Activated naive CD8-positive, alpha-beta T cell (primary cell): ENCODE data around the gene FKBP7.
"Not testable (repeated sequence)": the region's sequence is repeated elsewhere in the genome, so short reads cannot be mapped to it uniquely, and the experiment has no call there.

Experiments
- H3K27ac Mint-ChIP-seq: one replicate; pipeline ENCODE4 v1.8.0; 2021; ENCODE audit warnings: mixed read lengths
- H3K27me3 Mint-ChIP-seq: one replicate; pipeline ENCODE4 v1.8.0; 2021; ENCODE audit warnings: mixed read lengths
- H3K36me3 Mint-ChIP-seq: one replicate; pipeline ENCODE4 v1.8.0; 2021; ENCODE audit warnings: mixed read lengths
- H3K4me1 Mint-ChIP-seq: one replicate; pipeline ENCODE4 v1.8.0; 2021; ENCODE audit warnings: low read depth, mixed read lengths
- H3K4me3 Mint-ChIP-seq: one replicate; pipeline ENCODE4 v1.8.0; 2021; ENCODE audit warnings: mild to moderate bottlenecking, mixed read lengths
- H3K9me3 Mint-ChIP-seq: one replicate; pipeline ENCODE4 v1.8.0; 2021; ENCODE audit warnings: low read depth, mixed read lengths

FKBP7 gene

DNA sequence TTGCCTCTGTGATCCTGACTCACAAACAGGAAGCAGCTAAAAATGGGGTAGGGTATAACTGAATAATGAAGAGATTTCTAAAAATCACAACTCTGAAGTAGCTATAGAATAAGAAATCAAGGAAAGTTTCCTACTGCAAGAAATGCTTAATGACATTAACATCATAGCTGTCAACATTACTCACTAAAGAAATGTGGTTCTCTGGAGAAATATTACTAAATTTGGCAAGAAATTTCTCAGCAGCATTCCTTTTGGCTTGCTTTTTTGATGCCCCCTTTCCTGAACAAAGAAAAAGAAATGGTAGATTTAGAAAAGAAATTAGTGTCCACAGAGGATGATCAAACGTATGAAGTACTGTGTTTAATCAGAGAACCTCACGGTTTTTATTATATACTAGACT is 37.0 kb downstream of the FKBP7 start:
- Mint-ChIP-seq H3K27me3 (no peaks in the 10 kb centered on the region), H3K27ac (no peak overlapping the region), H3K4me3 (no peak overlapping the region), H3K36me3 (peaks cover 16% of the 10 kb centered on the region), H3K9me3 (no peaks in the 10 kb centered on the region), H3K4me1 (peaks cover 9% of the 10 kb centered on the region)

DNA sequence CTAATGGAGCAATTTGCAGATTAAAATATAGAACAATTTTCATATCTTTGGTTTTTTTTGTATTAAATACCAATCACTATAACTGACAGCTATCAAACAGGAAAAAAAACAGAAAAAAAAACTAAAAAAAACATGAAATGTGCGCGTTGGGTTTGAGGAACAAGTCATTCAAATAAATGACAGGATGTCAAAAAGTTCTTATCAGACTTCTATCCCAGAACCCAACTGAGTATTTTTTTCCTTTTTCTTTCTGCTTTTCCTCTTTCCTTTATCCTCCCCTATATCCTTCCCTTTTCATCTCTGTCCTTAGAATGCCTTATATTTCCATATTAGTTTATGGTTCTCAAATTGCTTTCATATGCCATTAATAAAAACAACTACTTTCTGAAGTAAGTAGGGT is 41.7 kb downstream of the FKBP7 start:
- H3K4me1 Mint-ChIP-seq, result no peaks in the 10 kb centered on the region
- H3K27me3 Mint-ChIP-seq, result no peaks in the 10 kb centered on the region
- H3K9me3 Mint-ChIP-seq, result no peaks in the 10 kb centered on the region
- peaks cover 8% of the 10 kb centered on the region for H3K36me3 Mint-ChIP-seq
- no peak overlapping the region for H3K4me3 Mint-ChIP-seq
- no peak overlapping the region for H3K27ac Mint-ChIP-seq

DNA sequence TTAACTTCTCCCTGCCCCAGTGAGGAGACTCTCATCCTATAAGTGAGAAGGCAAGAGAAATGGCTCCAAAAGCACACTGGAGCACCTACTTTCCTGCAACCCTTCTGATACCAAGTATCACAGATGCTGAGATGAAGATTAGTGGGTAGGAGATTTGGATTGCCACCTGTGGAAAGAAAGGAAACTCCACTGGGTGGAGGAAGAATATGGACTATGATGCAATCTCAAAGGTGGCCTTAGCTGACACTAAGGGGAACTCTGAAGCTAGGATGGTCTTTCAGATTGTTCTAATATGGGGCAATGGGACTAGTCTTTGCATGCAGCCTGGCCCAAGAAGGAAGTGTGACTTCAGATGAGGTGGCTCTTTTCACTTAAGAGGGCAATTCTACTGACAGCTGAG is 49.1 kb downstream of the FKBP7 start:
- Mint-ChIP-seq H3K4me1 (no peaks in the 10 kb centered on the region), H3K27me3 (no peaks in the 10 kb centered on the region), H3K4me3 (no peak overlapping the region), H3K36me3 (peaks cover 22% of the 10 kb centered on the region), H3K9me3 (peaks cover 18% of the 10 kb centered on the region), H3K27ac (no peak overlapping the region)

DNA sequence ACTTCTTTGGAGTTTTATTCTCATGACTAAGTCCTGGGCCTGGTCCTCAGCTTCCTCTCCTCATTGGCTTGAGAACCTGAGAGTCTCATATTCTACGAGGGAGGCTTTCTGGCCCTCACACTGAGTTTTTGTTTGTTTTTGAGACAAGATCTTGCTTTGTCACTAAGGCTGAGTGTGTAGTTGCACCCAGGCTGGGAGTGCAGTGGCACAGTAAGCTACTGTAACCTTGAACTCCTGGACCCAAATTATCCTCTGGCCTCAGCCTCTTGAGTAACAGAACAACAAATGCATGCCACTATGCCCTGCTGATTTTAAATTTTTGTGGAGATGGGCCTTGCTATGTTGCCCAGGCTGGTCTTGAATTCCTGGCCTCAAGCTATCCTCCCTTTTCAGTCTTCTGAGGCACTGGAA is 50.0 kb downstream of the FKBP7 start:
- H3K4me3 Mint-ChIP-seq, result no peak overlapping the region
- H3K36me3 Mint-ChIP-seq, result peaks cover 27% of the 10 kb centered on the region
- no peaks in the 10 kb centered on the region for H3K4me1 Mint-ChIP-seq
- no peak overlapping the region for H3K27ac Mint-ChIP-seq
- H3K9me3 Mint-ChIP-seq, result peaks cover 20% of the 10 kb centered on the region
- no peaks in the 10 kb centered on the region for H3K27me3 Mint-ChIP-seq

DNA sequence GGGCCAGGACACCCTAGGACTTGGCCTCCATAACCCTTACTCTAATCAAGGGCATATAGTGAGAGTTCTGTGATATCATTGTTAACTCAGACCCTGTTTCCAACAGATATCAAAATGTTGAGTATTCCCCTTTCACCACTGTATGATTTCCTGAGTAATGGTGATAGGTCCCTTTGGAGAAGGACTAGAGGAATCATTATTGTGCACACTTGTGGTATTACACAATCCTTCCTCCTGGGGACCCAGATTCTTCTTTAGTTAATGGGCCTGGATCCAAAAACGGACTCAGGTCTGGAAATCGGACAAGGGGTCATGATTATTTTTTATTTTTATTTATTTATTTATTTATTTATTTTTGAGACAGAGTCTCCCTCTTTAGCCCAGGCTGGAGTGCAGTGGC is 50.9 kb downstream of the FKBP7 start:
- H3K9me3 Mint-ChIP-seq, result peaks cover 23% of the 10 kb centered on the region
- no peaks in the 10 kb centered on the region for H3K27me3 Mint-ChIP-seq
- H3K4me3 Mint-ChIP-seq, result no peak overlapping the region
- H3K36me3 Mint-ChIP-seq, result peaks cover 30% of the 10 kb centered on the region
- no peak overlapping the region for H3K27ac Mint-ChIP-seq
- H3K4me1 Mint-ChIP-seq, result no peaks in the 10 kb centered on the region

DNA sequence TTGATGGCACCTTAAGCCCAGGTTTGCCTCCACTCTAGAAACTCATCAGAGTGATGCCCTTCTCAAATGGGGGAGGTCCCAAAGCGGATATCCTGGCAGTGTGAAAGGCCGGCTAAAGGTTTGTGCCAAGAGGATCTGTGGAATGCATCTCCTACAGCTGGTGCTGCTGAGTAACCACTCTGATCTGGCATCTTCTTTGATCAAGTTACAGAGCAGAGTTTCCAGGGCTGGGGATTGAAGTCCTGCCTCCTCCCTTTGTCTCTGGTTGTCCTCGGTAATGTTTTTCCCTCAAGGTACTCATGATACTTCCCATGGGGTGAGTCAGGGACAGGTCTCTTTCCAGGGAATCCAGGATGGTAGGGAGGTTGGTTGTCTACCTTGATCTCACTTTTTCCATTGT is 52.0 kb downstream of the FKBP7 start:
- Mint-ChIP-seq H3K4me3 (no peak overlapping the region), H3K27ac (no peak overlapping the region), H3K36me3 (peaks cover 32% of the 10 kb centered on the region), H3K4me1 (no peaks in the 10 kb centered on the region), H3K9me3 (peaks cover 24% of the 10 kb centered on the region), H3K27me3 (no peaks in the 10 kb centered on the region)

DNA sequence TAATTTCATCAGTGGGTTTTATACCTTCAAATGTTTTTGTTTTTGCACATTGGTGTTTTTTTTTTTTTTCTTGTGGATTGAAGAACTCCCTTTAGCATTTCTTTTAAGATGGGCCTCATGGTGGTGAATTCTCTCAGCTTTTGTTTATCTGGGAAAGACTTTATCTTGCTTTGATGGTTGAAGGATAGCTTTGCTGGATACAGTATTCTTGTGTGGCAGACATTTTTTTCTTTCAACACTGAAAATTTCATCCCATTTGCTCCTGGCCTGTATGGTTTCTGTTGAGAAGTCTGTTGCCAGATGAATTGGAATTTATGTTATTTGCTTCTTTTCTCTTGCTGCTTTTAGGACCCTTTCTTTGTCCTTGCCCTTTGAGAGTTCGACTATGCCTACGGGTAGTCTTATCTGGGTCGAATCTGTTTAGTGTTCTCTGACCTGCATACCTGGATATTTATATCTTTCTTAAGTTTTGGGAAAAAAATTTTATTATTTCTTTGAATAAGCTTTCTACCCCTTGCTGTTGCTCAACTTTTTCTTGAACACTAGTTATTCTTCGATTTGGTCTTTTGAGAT is 53.1 kb downstream of the FKBP7 start:
- Mint-ChIP-seq H3K4me3 (no peak overlapping the region), H3K27me3 (no peaks in the 10 kb centered on the region), H3K4me1 (no peaks in the 10 kb centered on the region), H3K36me3 (peaks cover 32% of the 10 kb centered on the region), H3K9me3 (peaks cover 24% of the 10 kb centered on the region), H3K27ac (no peak overlapping the region)

DNA sequence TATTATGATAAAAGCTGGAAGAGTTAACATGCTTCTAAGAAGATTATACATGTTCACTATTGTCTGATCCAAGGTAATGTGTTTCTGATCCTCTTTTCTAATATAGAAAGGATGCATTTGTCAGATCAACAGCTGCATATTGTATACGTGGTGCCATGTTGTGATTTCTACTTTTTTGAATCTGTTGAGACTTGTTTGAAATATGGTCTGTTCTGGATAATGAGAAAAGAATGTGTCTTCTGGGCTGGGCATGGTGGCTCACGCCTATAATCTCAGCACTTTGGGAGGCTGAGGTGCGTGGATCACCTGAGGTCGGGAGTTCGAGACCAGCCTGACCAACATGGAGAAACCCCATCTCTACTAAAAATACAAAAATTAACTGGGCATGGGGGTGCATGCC is 54.7 kb downstream of the FKBP7 start:
- not testable (repeated sequence) for H3K4me1 Mint-ChIP-seq, H3K27me3 Mint-ChIP-seq, H3K4me3 Mint-ChIP-seq, H3K27ac Mint-ChIP-seq
- Mint-ChIP-seq H3K9me3 (peaks cover 24% of the 10 kb centered on the region), H3K36me3 (peaks cover 32% of the 10 kb centered on the region)

DNA sequence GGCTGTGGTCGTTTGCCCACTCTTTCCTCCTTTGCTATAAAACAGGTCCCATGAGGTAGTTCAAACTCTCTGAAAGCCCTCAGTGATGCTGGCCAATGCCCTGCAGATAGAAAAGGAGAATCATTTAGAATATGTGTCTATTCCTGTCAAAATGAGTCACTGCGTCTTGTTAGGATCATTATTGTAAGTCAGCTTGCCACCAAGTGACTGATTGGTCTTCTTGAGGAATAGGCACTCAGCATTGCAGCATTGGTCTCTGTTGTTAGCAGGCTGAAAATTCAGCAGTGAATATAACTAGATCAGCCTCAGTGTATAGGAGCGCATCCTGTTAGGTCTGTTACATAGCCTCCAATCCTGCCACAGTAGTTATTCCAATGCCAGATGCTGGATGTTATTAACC is 56.3 kb downstream of the FKBP7 start:
- Mint-ChIP-seq H3K36me3 (peaks cover 27% of the 10 kb centered on the region), H3K27me3 (no peaks in the 10 kb centered on the region), H3K4me3 (no peak overlapping the region)

DNA sequence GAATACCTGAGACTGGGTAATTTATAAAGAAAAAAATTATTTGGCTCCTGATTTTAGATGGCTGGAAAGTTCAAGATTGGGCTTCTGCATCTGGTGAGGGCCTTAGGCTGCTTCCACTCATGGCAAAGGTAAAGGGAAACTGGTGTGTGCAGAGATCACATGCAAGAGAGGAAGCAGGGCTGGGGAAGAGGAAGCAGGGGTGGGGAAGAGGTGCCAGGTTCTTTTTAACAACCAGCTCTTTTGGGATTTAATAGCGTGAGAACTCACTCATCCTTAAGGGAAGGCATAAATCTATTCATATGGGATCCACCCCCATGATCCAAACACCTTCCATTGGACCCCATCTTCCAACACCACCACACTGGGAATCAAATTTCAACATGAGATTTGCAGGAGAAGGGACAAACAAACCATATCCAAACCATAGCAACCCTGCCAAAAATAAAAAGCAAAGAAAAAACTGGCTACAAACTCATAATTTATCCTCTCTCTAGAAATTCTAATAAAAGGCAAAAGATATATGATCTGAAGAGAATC is 57.9 kb downstream of the FKBP7 start:
- Mint-ChIP-seq H3K4me3 (no peak overlapping the region), H3K9me3 (peaks cover 17% of the 10 kb centered on the region), H3K27me3 (no peaks in the 10 kb centered on the region), H3K27ac (no peak overlapping the region), H3K36me3 (peaks cover 15% of the 10 kb centered on the region), H3K4me1 (peaks cover 6% of the 10 kb centered on the region)

More for the DNA sequence above, 56.3 kb downstream of the FKBP7 start:
- Mint-ChIP-seq H3K27ac (no peak overlapping the region), H3K9me3 (peaks cover 24% of the 10 kb centered on the region), H3K4me1 (peaks cover 2% of the 10 kb centered on the region)

DNA sequence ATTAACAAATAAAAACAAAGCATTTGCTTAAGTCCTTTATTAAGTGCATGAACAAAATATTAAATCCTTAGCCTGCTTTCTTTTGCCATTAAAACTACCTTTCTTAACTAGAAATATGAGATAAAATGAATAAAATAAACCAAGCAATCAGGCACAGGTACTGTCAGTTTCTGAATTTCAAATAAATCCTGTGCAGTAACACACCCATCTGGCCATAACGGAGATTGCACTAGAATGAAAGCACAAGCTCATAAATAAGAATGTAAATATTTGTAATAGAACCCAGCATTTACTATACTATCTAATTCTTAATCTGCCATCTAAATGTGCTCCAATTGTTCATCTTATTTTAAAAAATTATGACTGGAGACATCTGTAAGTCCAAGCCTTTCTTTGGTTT is 59.3 kb downstream of the FKBP7 start:
- Mint-ChIP-seq H3K9me3 (peaks cover 4% of the 10 kb centered on the region), H3K36me3 (peaks cover 8% of the 10 kb centered on the region), H3K27me3 (no peaks in the 10 kb centered on the region), H3K27ac (no peak overlapping the region), H3K4me3 (no peak overlapping the region), H3K4me1 (peaks cover 17% of the 10 kb centered on the region)

DNA sequence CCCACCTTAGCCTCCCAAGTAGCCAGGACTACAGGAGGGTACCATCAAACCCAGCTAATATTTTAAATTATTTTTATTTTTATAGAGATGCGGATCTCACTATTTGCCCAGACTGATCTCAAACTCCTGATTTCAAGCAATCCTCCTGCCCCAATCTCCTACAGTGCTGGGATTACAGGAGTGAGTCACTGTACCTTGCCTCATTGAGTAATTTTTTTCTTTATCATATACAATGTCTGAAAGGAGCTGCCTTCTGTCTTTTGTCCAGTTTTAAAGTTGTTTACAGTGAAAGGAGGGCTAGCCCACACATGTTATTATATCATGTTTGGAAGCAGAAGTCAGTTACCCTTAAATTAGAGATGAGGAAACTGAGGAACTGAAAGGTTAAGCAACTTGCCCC is 60.0 kb downstream of the FKBP7 start:
- Mint-ChIP-seq H3K27ac (no peak overlapping the region), H3K4me3 (no peak overlapping the region), H3K9me3 (peaks cover 4% of the 10 kb centered on the region), H3K4me1 (peaks cover 17% of the 10 kb centered on the region), H3K27me3 (no peaks in the 10 kb centered on the region), H3K36me3 (peaks cover 6% of the 10 kb centered on the region)

DNA sequence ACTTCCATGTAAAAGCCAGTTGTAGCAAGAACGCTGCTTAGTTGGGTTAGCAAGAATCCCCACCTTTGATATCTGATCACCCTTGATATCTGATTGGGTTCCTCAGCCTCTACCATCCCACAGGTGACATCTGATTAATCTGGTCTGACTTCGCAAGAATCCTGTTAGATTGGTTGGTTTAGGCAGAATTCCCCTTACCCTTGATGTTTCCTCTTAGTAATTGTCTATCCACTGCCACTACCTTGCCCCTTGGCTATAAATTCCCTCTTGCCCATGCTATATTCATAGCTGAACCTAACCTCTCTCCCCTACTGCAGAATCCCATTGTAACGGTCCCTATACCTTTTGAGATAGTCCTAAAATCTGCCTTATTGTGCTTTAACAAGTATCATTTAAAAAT is 60.5 kb downstream of the FKBP7 start:
- Mint-ChIP-seq H3K27ac (no peak overlapping the region), H3K27me3 (no peaks in the 10 kb centered on the region), H3K4me1 (peaks cover 22% of the 10 kb centered on the region), H3K36me3 (peaks cover 5% of the 10 kb centered on the region), H3K4me3 (no peak overlapping the region), H3K9me3 (peaks cover 4% of the 10 kb centered on the region)

DNA sequence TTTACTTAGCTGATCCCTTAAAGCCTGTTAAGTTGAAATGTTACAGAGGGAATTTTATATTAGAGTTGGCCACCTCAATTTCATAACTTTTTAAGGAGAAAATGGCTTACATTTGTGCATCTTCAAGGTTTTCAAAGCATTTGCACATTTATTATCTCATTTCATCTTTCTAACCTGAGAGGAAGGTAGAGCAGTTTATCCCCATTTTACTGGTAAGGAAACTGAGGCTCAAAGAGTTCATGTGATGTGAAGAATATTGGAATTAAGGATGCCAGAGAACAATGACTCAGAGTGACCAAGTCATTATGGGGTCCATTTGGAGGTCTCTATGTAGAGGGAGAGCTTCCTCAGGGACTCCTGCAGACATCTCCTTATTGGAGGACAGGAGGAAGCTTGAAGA is 62.4 kb downstream of the FKBP7 start:
- no peaks in the 10 kb centered on the region for H3K36me3 Mint-ChIP-seq
- H3K27me3 Mint-ChIP-seq, result no peaks in the 10 kb centered on the region
- H3K4me1 Mint-ChIP-seq, result peaks cover 24% of the 10 kb centered on the region
- no peak overlapping the region for H3K27ac Mint-ChIP-seq
- H3K9me3 Mint-ChIP-seq, result no peaks in the 10 kb centered on the region
- H3K4me3 Mint-ChIP-seq, result no peak overlapping the region

DNA sequence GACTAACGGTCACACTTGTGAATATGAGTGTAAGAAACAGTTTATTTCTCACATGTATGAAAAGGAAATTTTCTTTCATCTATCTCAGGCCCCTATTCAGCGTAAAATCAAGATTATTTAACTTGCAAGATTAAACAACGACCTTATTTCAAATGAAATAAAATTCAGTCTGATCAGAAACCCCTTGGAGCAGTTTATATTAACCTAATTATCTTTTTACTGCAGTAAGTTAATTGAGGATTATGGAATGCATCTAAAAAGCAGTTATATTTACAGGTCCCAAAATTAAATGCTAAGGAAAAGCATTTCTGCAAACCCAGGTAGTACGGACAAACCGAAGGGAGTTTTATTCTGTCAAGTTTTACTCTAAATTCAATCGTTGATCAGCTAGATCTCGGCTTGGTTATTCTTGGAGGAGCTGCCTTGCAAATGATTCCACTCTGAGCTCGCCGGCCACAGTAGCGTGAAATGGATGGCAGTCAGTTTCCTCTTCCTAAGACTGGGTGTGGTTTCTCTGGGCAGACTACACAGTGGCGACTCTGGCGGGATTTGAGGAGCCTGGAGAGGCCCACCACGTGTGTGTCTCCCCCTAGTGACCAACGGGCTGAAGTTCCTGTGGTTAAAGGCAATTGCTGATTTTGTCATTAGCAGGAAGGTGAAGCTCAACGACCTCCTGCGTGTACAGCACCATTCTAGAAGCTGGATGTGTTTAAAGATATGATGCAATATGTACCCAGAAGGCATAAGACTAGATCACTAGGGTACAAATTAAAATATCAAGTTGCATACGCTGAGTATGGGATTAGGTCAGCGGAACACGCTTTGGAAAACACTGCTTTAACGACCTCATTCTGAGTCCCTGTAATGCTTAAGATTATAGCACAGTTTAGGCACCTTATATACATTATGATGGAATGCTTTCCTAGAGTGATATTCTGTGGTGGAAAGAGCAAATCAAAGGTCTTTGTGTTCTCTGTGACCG is 63.8 kb downstream of the FKBP7 start:
- Mint-ChIP-seq H3K4me1 (peaks cover 22% of the 10 kb centered on the region), H3K27me3 (no peaks in the 10 kb centered on the region), H3K27ac (peak overlapping the region; percentile 94), H3K9me3 (no peaks in the 10 kb centered on the region), H3K36me3 (no peaks in the 10 kb centered on the region), H3K4me3 (peak overlapping the region; percentile 91)
